K562 (cell line): ENCODE data around the gene CREG1. TPM values are rescaled to one million over a fixed set of nuclear protein-coding genes. Genes with fewer than 3 reads are reported as not detected.

Experiments
- ATAC-seq: fragments of 200-7000 bp; cut with Tn5 transposase; 3 replicates; pipeline ENCODE4 v1.9.1; 2020; ENCODE audit warnings: moderate library complexity
- BruUV-seq: library from RNA; stranded (reverse); fragments of 400-500 nt; replicated peaks from 2 replicates; lab custom pipeline; 2021; lab: Mats Ljungman, UMichigan
- CTCF ChIA-PET: fragments of 300-600 bp; formaldehyde crosslinking; extraction: SDS; loops from one replicate; lab custom pipeline; 2021; ENCODE audit warnings: low intra/inter-chr PET ratio; lab: Yijun Ruan, JAX
- POLR2A ChIA-PET: fragments of 300-600, 350-650 bp; sonication (Branson Sonifier 250); formaldehyde crosslinking; extraction: SDS; loops from one replicate; lab custom pipeline; 2021; ENCODE audit warnings: antibody characterized with exemption, inconsistent platforms; lab: Yijun Ruan, JAX
- DNase-seq, 4 experiments: peaks; one replicate each; pipeline versions ENCODE4 v3.0.0 to v3.0.0-alpha.2; 2011 to 2018; ENCODE audit warnings: low spot score in 3 of 4, mixed read lengths in 3 of 4; ENCODE audit errors: extremely low read depth in 1 of 4
- FAIRE-seq: peaks from 2 replicates; lab custom pipeline; 2011; peaks lifted over from hg19 to GRCh38; lab: Jason Lieb, UNC
- H2AFZ ChIP-seq: 2 replicates; pipeline ENCODE4 v1.6.0; 2011; ENCODE audit warnings: low read depth, low read length, control low read depth, inconsistent platforms
- H3K27ac ChIP-seq: fragments of 200-600 bp; 3 replicates; pipeline ENCODE4 v1.8.0; 2011; ENCODE audit warnings: low read depth, mild to moderate bottlenecking, control low read depth, inconsistent platforms, low read length, moderate library complexity, mixed read lengths; ENCODE audit errors: extremely low read depth
- H3K27me3 ChIP-seq, 2 experiments: fragments of 300-600 bp in 1 of 2; 2 replicates in 1 of 2; 3 replicates in 1 of 2; pipeline versions ENCODE4 v1.6.0 to v1.8.0; 2011; ENCODE audit warnings: inconsistent platforms in 2 of 2, low read length in 2 of 2, mild to moderate bottlenecking in 1 of 2, mixed read lengths in 1 of 2, moderate library complexity in 1 of 2; ENCODE audit not compliant: control insufficient read depth in 2 of 2, insufficient read depth in 2 of 2
- H3K36me3 ChIP-seq: fragments of 300-600 bp; 3 replicates; pipeline ENCODE4 v1.8.0; 2011; ENCODE audit warnings: mild to moderate bottlenecking, low read length, inconsistent platforms; ENCODE audit not compliant: control insufficient read depth, insufficient read depth
- H3K4me1 ChIP-seq, 2 experiments: fragments of 200-600 bp in 1 of 2; replicated peaks in 1 of 2; 2 replicates in 1 of 2; 3 replicates in 1 of 2; pipeline versions ENCODE4 v1.5.1 to v1.8.0; 2011; ENCODE audit warnings: inconsistent platforms in 2 of 2, low read length in 2 of 2, mild to moderate bottlenecking in 1 of 2, mixed read lengths in 1 of 2, moderate library complexity in 1 of 2; ENCODE audit not compliant: control insufficient read depth in 2 of 2, insufficient read depth in 2 of 2
- H3K4me2 ChIP-seq: 2 replicates; pipeline ENCODE4 v1.6.1; 2011; ENCODE audit warnings: low read length, control low read depth, inconsistent platforms, mixed read lengths; ENCODE audit not compliant: insufficient read depth
- H3K4me3 ChIP-seq: fragments of 200-600 bp; sonication (generic), shearing (Covaris generic); 2 replicates; pipeline ENCODE4 v1.5.1; 2016; ENCODE audit warnings: control low read depth, inconsistent platforms
- H3K79me2 ChIP-seq: fragments of 200-600 bp; 3 replicates; pipeline ENCODE4 v1.8.0; 2011; ENCODE audit warnings: low read length, inconsistent platforms; ENCODE audit not compliant: control insufficient read depth, insufficient read depth
- H3K9ac ChIP-seq, 2 experiments: 2 replicates each; pipeline versions ENCODE4 v1.6.0 to v1.6.1; 2011; ENCODE audit warnings: low read depth in 2 of 2, low read length in 2 of 2, control low read depth in 1 of 2, inconsistent platforms in 1 of 2, mild to moderate bottlenecking in 1 of 2, mixed read lengths in 1 of 2; ENCODE audit not compliant: insufficient read depth in 1 of 2
- H3K9me1 ChIP-seq: one replicate; pipeline ENCODE4 v1.6.0; 2011; ENCODE audit warnings: inconsistent platforms, mild to moderate bottlenecking, low read length, moderate library complexity; ENCODE audit not compliant: control insufficient read depth, insufficient read depth
- H3K9me3 ChIP-seq: replicated peaks from 2 replicates; pipeline ENCODE4 v1.5.1; 2011; ENCODE audit warnings: low read depth, low read length, inconsistent platforms; ENCODE audit not compliant: control insufficient read depth, insufficient read depth
- H4K20me1 ChIP-seq: replicated peaks from 2 replicates; pipeline ENCODE4 v1.6.1; 2011; ENCODE audit warnings: low read length, inconsistent platforms, mixed read lengths; ENCODE audit not compliant: control insufficient read depth, insufficient read depth
- CBX2 ChIP-seq: fragments of 200-600 bp; sonication (generic); IDR thresholded peaks from one replicate; pipeline ENCODE4 v1.6.1; 2012; ENCODE audit warnings: mild to moderate bottlenecking, low read length, inconsistent platforms; ENCODE audit not compliant: insufficient read depth, poor library complexity, severe bottlenecking
- FOXP4 ChIP-seq: sonication (generic); formaldehyde crosslinking; IDR thresholded peaks from 2 replicates; pipeline ENCODE4 v1.8.0; 2022; ENCODE audit warnings: mild to moderate bottlenecking, missing genetic modification reagents, borderline replicate concordance
- GATAD2B ChIP-seq: fragments of 450-650 bp; IDR thresholded peaks from 2 replicates; pipeline ENCODE4 v1.6.1; 2017; ENCODE audit warnings: mild to moderate bottlenecking, borderline replicate concordance
- MEF2A ChIP-seq: IDR thresholded peaks from 2 replicates; pipeline ENCODE4 v1.6.1; 2011; ENCODE audit warnings: low read depth, mild to moderate bottlenecking, low read length, moderate library complexity; ENCODE audit not compliant: control insufficient read depth
- NKRF ChIP-seq: fragments of 450-650 bp; IDR thresholded peaks from 2 replicates; pipeline ENCODE4 v1.6.1; 2016; ENCODE audit warnings: borderline replicate concordance
- RUNX1 ChIP-seq: sonication (generic); IDR thresholded peaks from 2 replicates; pipeline ENCODE4 v1.6.1; 2016; ENCODE audit warnings: antibody characterized with exemption, low read depth
- SAFB2 ChIP-seq: fragments of 200-400 bp; formaldehyde crosslinking; IDR thresholded peaks from 2 replicates; pipeline ENCODE4 v1.6.1; 2018; ENCODE audit warnings: borderline replicate concordance, low read length, low read depth, moderate library complexity; ENCODE audit not compliant: severe bottlenecking
- USF1 ChIP-seq: sonication (generic); formaldehyde crosslinking; IDR thresholded peaks from 2 replicates; pipeline ENCODE4 v1.9.0; 2022; ENCODE audit warnings: mild to moderate bottlenecking, missing genetic modification reagents
- WGBS: fragments of 100-300 bp; shearing (Covaris generic); methylation state at CpG from one replicate; pipeline ENCODE4 v1.1.6; 2016; ENCODE audit warnings: low coverage, mixed read lengths; ENCODE audit not compliant: insufficient coverage; ENCODE audit errors: missing lambda C conversion rate; 5-methylcytosine and 5-hydroxymethylcytosine counted together
- in situ Hi-C: fragments of 300-500 bp; cut with MboI; formaldehyde crosslinking; loops from 4 replicates; pipeline ENCODE4 v1.15.0; 2018; ENCODE audit warnings: inconsistent platforms, mixed read lengths
- intact Hi-C: fragments of 100-400 bp; cut with micrococcal nuclease; formaldehyde crosslinking; loops from 2 replicates; pipeline ENCODE4 v1.14.2; 2022
- polyA plus RNA-seq, 8 experiments: library from polyadenylated mRNA; depleted of rRNA in 4 of 8; stranded (reverse) in 5 of 8; unstranded in 3 of 8; fragments of >200 nt; fragmentation: Nextera tagmentation in 2 of 8; fragmentation: Illumina TruSeq in 1 of 8; extraction: Ambion mirVana in 2 of 8; extraction: Trizol in 1 of 8; gene quantifications; 2 replicates each; pipeline versions ENCODE4 v1.2.1 to v1.2.3, GENCODE V29; 2011 to 2014; ENCODE audit warnings: inconsistent platforms in 1 of 8, missing spikeins in 1 of 8
- total RNA-seq, 7 experiments: library from RNA; depleted of rRNA in 6 of 7; stranded (reverse); fragments of >200 nt in 6 of 7; fragmentation: Illumina TruSeq in 2 of 7; extraction: Trizol in 2 of 7; gene quantifications; 2 replicates each; pipeline versions ENCODE4 v1.2.1 to v1.2.3, GENCODE V29; 2011 to 2021; ENCODE audit warnings: low replicate concordance in 1 of 7

CREG1 gene
- total and polyA plus RNA-seq, 9 of the 15 experiments (the other 6 are each of a cell fraction or from before 2014, with no cell fraction given) = 45.7 to 272 (median 161) TPM

GRCh38 chr1:167515461-167515860, 38.1 kb downstream of the CREG1 start:
- no peaks in the 10 kb centered on the region for H3K36me3 ChIP-seq
- ChIA-PET POLR2A (interaction anchor here (0.6 to 1.9 kb wide), 8 partner anchors 10 to 614 kb away, joined by 3 to 7 read pairs (median 3); no protein-coding TSS in a partner anchor), CTCF (no interaction called here)
- H3K9ac ChIP-seq = no peak overlapping the region
- no peak overlapping the region for H3K4me2 ChIP-seq
- H3K27ac ChIP-seq = no peak overlapping the region
- H3K27me3 ChIP-seq = peaks cover 18 to 19% of the 10 kb centered on the region in 2 experiments; a peak in 3 of 5 replicates
- H3K9me1 ChIP-seq = no peaks in the 10 kb centered on the region
- intact Hi-C loops (no loop called here), in situ Hi-C loops (no loop called here)
- DNase-seq (no peak), FAIRE-seq (no peak), ATAC-seq (no peak)
- H4K20me1 ChIP-seq = no peaks in the 10 kb centered on the region
- WGBS = 56% methylated on average over 3 of the region's 3 CpGs
- no TSS peak for BruUV-seq
- TF ChIP-seq SAFB2 = no peak
- TF ChIP-seq GATAD2B = no peak
- TF ChIP-seq USF1 = no peak
- H3K79me2 ChIP-seq = no peaks in the 10 kb centered on the region
- H3K9me3 ChIP-seq = no peaks in the 10 kb centered on the region
- H3K4me3 ChIP-seq = no peak overlapping the region
- H3K4me1 ChIP-seq = peaks cover 9 to 12% of the 10 kb centered on the region in 2 experiments; a peak in 4 of 5 replicates
- no peak overlapping the region for H2AFZ ChIP-seq

- no peaks in the 10 kb centered on the region for H3K9me1 ChIP-seq
- FAIRE-seq (no peak), DNase-seq (no peak), ATAC-seq (no peak)
- no peaks in the 10 kb centered on the region for H3K36me3 ChIP-seq
- no peaks in the 10 kb centered on the region for H4K20me1 ChIP-seq
- in situ Hi-C loops = no loop called here
- ChIA-PET POLR2A (interaction anchor here (1.3 to 1.9 kb wide), 3 partner anchors 9 to 39 kb away, joined by 3 to 7 read pairs (median 3); partner anchors contain the start of gene CREG1), CTCF (no interaction called here)
- peaks cover 26 to 29% of the 10 kb centered on the region in 2 experiments for H3K27me3 ChIP-seq
- intact Hi-C loops = no loop called here
- no peaks in the 10 kb centered on the region for H3K79me2 ChIP-seq
- no peak overlapping the region for H3K4me2 ChIP-seq
- no peak overlapping the region for H3K9ac ChIP-seq
- H3K4me1 ChIP-seq = peaks cover 9 to 12% of the 10 kb centered on the region in 2 experiments; a peak in 4 of 5 replicates
- TF ChIP-seq CBX2 (peak; percentile 66), FOXP4 (CRISPR knock-in tag) (no peak), RUNX1 (no peak), NKRF (no peak), MEF2A (no peak)
- BruUV-seq = no TSS peak
- H3K27ac ChIP-seq = no peak overlapping the region
- H3K9me3 ChIP-seq = no peaks in the 10 kb centered on the region
- H2AFZ ChIP-seq = no peak overlapping the region
- no peak overlapping the region for H3K4me3 ChIP-seq
- WGBS = 52% methylated on average over 9 of the region's 9 CpGs
These were observed 39.3 kb downstream of the CREG1 start for GRCh38 chr1:167514288-167514687.
